Mucosa of rectum (tissue), 2 donors: Measurements from ENCODE around the gene CHL1.
A peak's percentile ranks its signal among the peaks of the same experiment; 100 is the strongest.

ENCODE experiments used
- H3K27ac ChIP-seq, 2 donors: one replicate each; pipeline ENCODE4 v1.7.0; 2013; ENCODE audit warnings: inconsistent platforms in 2 of 2, low read depth in 2 of 2, low read length in 2 of 2
- H3K27me3 ChIP-seq, 2 donors: one replicate each; pipeline ENCODE4 v1.7.0; 2013; ENCODE audit warnings: low read length in 2 of 2; ENCODE audit not compliant: control insufficient read depth in 2 of 2, insufficient read depth in 2 of 2
- H3K36me3 ChIP-seq, 2 donors: one replicate each; pipeline ENCODE4 v1.7.0; 2013; ENCODE audit warnings: low read length in 2 of 2; ENCODE audit not compliant: control insufficient read depth in 2 of 2, insufficient read depth in 2 of 2
- H3K4me1 ChIP-seq, 2 donors: one replicate each; pipeline ENCODE4 v1.7.0; 2013; ENCODE audit warnings: low read length in 2 of 2, mild to moderate bottlenecking in 1 of 2; ENCODE audit not compliant: control insufficient read depth in 2 of 2, insufficient read depth in 2 of 2
- H3K4me3 ChIP-seq, 2 donors: one replicate each; pipeline ENCODE4 v1.7.0; 2013; ENCODE audit warnings: low read length in 2 of 2
- H3K9ac ChIP-seq, 2 donors: one replicate each; pipeline ENCODE4 v1.7.0; 2013; ENCODE audit warnings: low read length in 2 of 2, low read depth in 1 of 2, mild to moderate bottlenecking in 1 of 2
- H3K9me3 ChIP-seq, 2 donors: one replicate each; pipeline ENCODE4 v1.7.0; 2013; ENCODE audit warnings: low read length in 2 of 2; ENCODE audit not compliant: control insufficient read depth in 2 of 2
- donor health status: healthy.
- donor health status: Normal muscosa, but diverticular disease.

The CHL1 gene

GRCh38 chr3:196311-197148, at the start of gene CHL1:
Gene CHL1, plus strand, starts transcription at chr3:196763. Its CDS starts 123,014 bp downstream, at chr3:319777.
- Histone ChIP-seq H3K9me3 (no peaks in the 10 kb centered on the region), H3K9ac (peak within 1 kb of the TSS in 1 of 2 donors; percentile 26), H3K4me3 (peak within 1 kb of the TSS; percentile 55 to 63), H3K27me3 (no peaks in the 10 kb centered on the region), H3K36me3 (no peaks in the 10 kb centered on the region), H3K4me1 (no peaks in the 10 kb centered on the region), H3K27ac (peak within 1 kb of the TSS; percentile 22 to 32)

GRCh38 chr3:151614-152189, 44.9 kb upstream of the CHL1 start:
- Histone ChIP-seq H3K9me3 (no peaks in the 10 kb centered on the region), H3K9ac (no peak overlapping the region), H3K4me1 (no peaks in the 10 kb centered on the region), H3K36me3 (no peaks in the 10 kb centered on the region), H3K4me3 (no peak overlapping the region), H3K27me3 (no peaks in the 10 kb centered on the region), H3K27ac (no peak overlapping the region)

GRCh38 chr3:159974-160373, 36.6 kb upstream of the CHL1 start:
- Histone ChIP-seq H3K36me3 (no peaks in the 10 kb centered on the region), H3K4me3 (no peak overlapping the region), H3K4me1 (no peaks in the 10 kb centered on the region), H3K27me3 (no peaks in the 10 kb centered on the region), H3K9me3 (no peaks in the 10 kb centered on the region), H3K27ac (no peak overlapping the region), H3K9ac (no peak overlapping the region)

GRCh38 chr3:166071-166470, 30.5 kb upstream of the CHL1 start:
- Histone ChIP-seq H3K36me3 (no peaks in the 10 kb centered on the region), H3K9ac (no peak overlapping the region), H3K27ac (no peak overlapping the region), H3K9me3 (no peaks in the 10 kb centered on the region), H3K4me1 (no peaks in the 10 kb centered on the region), H3K4me3 (no peak overlapping the region), H3K27me3 (no peaks in the 10 kb centered on the region)

GRCh38 chr3:166799-167198, 29.8 kb upstream of the CHL1 start:
- no peaks in the 10 kb centered on the region for H3K36me3 ChIP-seq
- no peaks in the 10 kb centered on the region for H3K9me3 ChIP-seq
- no peak overlapping the region for H3K4me3 ChIP-seq
- no peaks in the 10 kb centered on the region for H3K27me3 ChIP-seq
- H3K4me1 ChIP-seq, result no peaks in the 10 kb centered on the region
- H3K27ac ChIP-seq, result no peak overlapping the region
- H3K9ac ChIP-seq, result no peak overlapping the region

- Histone ChIP-seq H3K36me3 (no peaks in the 10 kb centered on the region), H3K9ac (no peak overlapping the region), H3K27ac (no peak overlapping the region), H3K27me3 (no peaks in the 10 kb centered on the region), H3K4me3 (no peak overlapping the region), H3K9me3 (no peaks in the 10 kb centered on the region), H3K4me1 (no peaks in the 10 kb centered on the region)
Measured at GRCh38 chr3:173886-174285, 22.7 kb upstream of the CHL1 start.

GRCh38 chr3:184976-185375, 11.6 kb upstream of the CHL1 start:
- H3K4me1 ChIP-seq, result no peaks in the 10 kb centered on the region
- no peaks in the 10 kb centered on the region for H3K9me3 ChIP-seq
- H3K36me3 ChIP-seq, result no peaks in the 10 kb centered on the region
- H3K27ac ChIP-seq, result no peak overlapping the region
- H3K27me3 ChIP-seq, result no peaks in the 10 kb centered on the region
- H3K9ac ChIP-seq, result no peak overlapping the region
- no peak overlapping the region for H3K4me3 ChIP-seq

GRCh38 chr3:192215-192929, 4.2 kb upstream of the CHL1 start:
- no peak overlapping the region for H3K9ac ChIP-seq
- H3K9me3 ChIP-seq, result no peaks in the 10 kb centered on the region
- no peaks in the 10 kb centered on the region for H3K27me3 ChIP-seq
- H3K27ac ChIP-seq, result no peak overlapping the region
- H3K4me1 ChIP-seq, result no peaks in the 10 kb centered on the region
- H3K4me3 ChIP-seq, result no peak overlapping the region
- H3K36me3 ChIP-seq, result no peaks in the 10 kb centered on the region

GRCh38 chr3:194001-194400, 2.6 kb upstream of the CHL1 start:
- no peaks in the 10 kb centered on the region for H3K27me3 ChIP-seq

GRCh38 chr3:194421-194820, 2.1 kb upstream of the CHL1 start:
- Histone ChIP-seq H3K4me3 (no peak overlapping the region), H3K36me3 (no peaks in the 10 kb centered on the region), H3K4me1 (no peaks in the 10 kb centered on the region), H3K27me3 (no peaks in the 10 kb centered on the region), H3K27ac (no peak overlapping the region), H3K9me3 (no peaks in the 10 kb centered on the region), H3K9ac (no peak overlapping the region)

More at GRCh38 chr3:194001-194400, 2.6 kb upstream of the CHL1 start:
- H3K4me1 ChIP-seq, result no peaks in the 10 kb centered on the region
- no peak overlapping the region for H3K9ac ChIP-seq
- H3K9me3 ChIP-seq, result no peaks in the 10 kb centered on the region
- H3K4me3 ChIP-seq, result no peak overlapping the region
- no peak overlapping the region for H3K27ac ChIP-seq
- H3K36me3 ChIP-seq, result no peaks in the 10 kb centered on the region
